PFSK-1 (cell line): Measurements from ENCODE around the gene CXXC5.

ENCODE experiments used
- FOXP2 ChIP-seq: optimal IDR thresholded peaks from 2 replicates; pipeline ENCODE3; 2011; ENCODE audit warnings: borderline replicate concordance, control low read depth, inconsistent platforms; ENCODE audit not compliant: insufficient read depth; ENCODE audit errors: extremely low read length, extremely low read depth
- POLR2AphosphoS5 ChIP-seq: IDR thresholded peaks from 2 replicates; pipeline ENCODE4 v1.6.1; 2012; ENCODE audit warnings: low read depth, mild to moderate bottlenecking, control low read depth, low read length, moderate library complexity
- SIN3A ChIP-seq: IDR thresholded peaks from 2 replicates; pipeline ENCODE4 v1.6.1; 2012; ENCODE audit warnings: mild to moderate bottlenecking, low read length, moderate library complexity, borderline replicate concordance; ENCODE audit not compliant: insufficient read depth
- TAF1 ChIP-seq: IDR thresholded peaks from 2 replicates; pipeline ENCODE4 v1.6.1; 2012; ENCODE audit warnings: low read length, control low read depth, borderline replicate concordance; ENCODE audit not compliant: insufficient read depth
- TF ChIP-seq, protein P1 (sequence below), 2 experiments: IDR thresholded peaks; 2 replicates each; pipeline versions ENCODE4 v1.6.1 to v1.8.0; 2011 to 2012; ENCODE audit warnings: low read depth in 2 of 2, low read length in 2 of 2, control low read depth in 1 of 2, inconsistent platforms in 1 of 2, mild to moderate bottlenecking in 1 of 2, moderate library complexity in 1 of 2; ENCODE audit not compliant: insufficient read depth in 1 of 2

CXXC5 gene

GRCh38 chr5:139690064-139690802 is 42.1 kb downstream of the CXXC5 start:
- TF ChIP-seq POLR2AphosphoS5 (no peak), FOXP2 (no peak), SIN3A (no peak), TAF1 (no peak)
- TF ChIP-seq, protein P1, sequence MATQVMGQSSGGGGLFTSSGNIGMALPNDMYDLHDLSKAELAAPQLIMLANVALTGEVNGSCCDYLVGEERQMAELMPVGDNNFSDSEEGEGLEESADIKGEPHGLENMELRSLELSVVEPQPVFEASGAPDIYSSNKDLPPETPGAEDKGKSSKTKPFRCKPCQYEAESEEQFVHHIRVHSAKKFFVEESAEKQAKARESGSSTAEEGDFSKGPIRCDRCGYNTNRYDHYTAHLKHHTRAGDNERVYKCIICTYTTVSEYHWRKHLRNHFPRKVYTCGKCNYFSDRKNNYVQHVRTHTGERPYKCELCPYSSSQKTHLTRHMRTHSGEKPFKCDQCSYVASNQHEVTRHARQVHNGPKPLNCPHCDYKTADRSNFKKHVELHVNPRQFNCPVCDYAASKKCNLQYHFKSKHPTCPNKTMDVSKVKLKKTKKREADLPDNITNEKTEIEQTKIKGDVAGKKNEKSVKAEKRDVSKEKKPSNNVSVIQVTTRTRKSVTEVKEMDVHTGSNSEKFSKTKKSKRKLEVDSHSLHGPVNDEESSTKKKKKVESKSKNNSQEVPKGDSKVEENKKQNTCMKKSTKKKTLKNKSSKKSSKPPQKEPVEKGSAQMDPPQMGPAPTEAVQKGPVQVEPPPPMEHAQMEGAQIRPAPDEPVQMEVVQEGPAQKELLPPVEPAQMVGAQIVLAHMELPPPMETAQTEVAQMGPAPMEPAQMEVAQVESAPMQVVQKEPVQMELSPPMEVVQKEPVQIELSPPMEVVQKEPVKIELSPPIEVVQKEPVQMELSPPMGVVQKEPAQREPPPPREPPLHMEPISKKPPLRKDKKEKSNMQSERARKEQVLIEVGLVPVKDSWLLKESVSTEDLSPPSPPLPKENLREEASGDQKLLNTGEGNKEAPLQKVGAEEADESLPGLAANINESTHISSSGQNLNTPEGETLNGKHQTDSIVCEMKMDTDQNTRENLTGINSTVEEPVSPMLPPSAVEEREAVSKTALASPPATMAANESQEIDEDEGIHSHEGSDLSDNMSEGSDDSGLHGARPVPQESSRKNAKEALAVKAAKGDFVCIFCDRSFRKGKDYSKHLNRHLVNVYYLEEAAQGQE (IDR thresholded peaks at IDR 0.05; ENCODE audit: insufficient read depth in 1 of 2, low read depth in 2 of 2, low read length in 2 of 2): no peak

GRCh38 chr5:139690803-139691629 is 42.9 kb downstream of the CXXC5 start:
- TF ChIP-seq POLR2AphosphoS5 (no peak), FOXP2 (no peak), TAF1 (no peak), SIN3A (no peak)
- TF ChIP-seq, protein P1 (IDR thresholded peaks at IDR 0.05; ENCODE audit: insufficient read depth in 1 of 2, low read depth in 2 of 2, low read length in 2 of 2): no peak

GRCh38 chr5:139692148-139692547 is 44.0 kb downstream of the CXXC5 start:
- no peak for TF ChIP-seq POLR2AphosphoS5
- TF ChIP-seq SIN3A: no peak
- no peak for TF ChIP-seq FOXP2
- TF ChIP-seq TAF1: no peak
- TF ChIP-seq, protein P1 (IDR thresholded peaks at IDR 0.05; ENCODE audit: insufficient read depth in 1 of 2, low read depth in 2 of 2, low read length in 2 of 2): no peak

DNA sequence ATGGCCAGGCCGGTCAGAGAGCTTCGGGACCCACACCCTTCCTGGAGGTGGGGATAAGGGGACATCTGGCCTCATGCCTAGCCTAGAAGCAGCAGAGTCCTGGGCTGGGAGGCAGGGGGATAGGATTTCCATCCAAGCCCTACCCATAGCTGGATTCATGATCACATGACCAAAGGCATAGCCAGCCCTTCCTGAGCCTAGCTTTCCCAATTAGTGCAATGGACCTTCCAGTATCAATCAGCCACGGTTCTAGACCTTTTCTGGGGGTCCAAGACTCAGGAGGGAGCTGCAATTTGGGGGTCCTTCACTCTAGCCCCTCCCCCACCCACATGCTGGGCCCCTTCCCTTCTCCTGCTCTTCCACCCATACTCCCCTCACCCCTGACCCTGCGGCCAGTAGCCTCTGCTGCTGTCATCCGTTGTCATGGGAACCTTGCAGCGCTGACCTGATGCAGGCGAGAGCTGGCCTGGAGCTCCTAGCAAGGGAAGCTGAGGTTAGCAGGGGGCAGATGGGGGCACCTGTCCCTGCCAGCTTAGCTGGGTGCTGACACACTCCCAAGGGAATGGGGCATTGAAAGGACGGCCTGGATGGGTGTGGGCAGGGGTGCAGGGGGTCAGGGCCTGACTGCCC is 44.6 kb downstream of the CXXC5 start:
- 0 out of 2 replicates have a peak, but pooled peaks have one; percentile 17 for TF ChIP-seq POLR2AphosphoS5
- TF ChIP-seq, protein P1 (IDR thresholded peaks at IDR 0.05; ENCODE audit: insufficient read depth in 1 of 2, low read depth in 2 of 2, low read length in 2 of 2): no peak
